ENCODE results near the gene RALGPS2. TPM values are rescaled to one million over a fixed set of nuclear protein-coding genes. Genes with fewer than 3 reads are reported as not detected.
"Not testable (repeated sequence)": the region's sequence is repeated elsewhere in the genome, so short reads cannot be mapped to it uniquely, and the experiment has no call there.

Gene RALGPS2
- total RNA-seq, 1 donor from 2014 or later = 7.5 TPM

DNA sequence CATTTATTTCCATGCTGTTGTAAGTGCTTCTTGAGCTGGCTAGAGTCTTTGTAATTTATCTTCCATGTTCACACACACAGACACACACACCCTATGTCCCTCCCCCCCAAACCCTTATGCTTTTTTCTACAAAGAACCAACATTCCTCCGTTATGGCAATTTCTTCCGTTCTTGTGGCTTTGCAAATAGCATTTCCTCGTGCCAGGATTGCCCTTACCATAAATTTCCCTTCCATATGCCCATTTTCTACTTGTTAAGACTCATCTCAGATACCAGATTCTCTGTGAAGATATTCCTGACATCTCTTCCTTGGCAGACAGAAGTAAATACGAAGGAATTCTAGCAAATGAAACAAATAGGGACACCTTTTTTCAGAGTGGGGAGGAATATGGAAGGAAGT lies 26.0 kb downstream of the RALGPS2 start:
- no peaks in the 10 kb centered on the region for H3K9me3 ChIP-seq (replicated peaks)
- no peak for TF ChIP-seq CTCF (IDR thresholded peaks at IDR 0.05; ENCODE audit: borderline replicate concordance)
- no peak overlapping the region for H3K27ac ChIP-seq (replicated peaks)
- H3K4me1 ChIP-seq = no peaks in the 10 kb centered on the region
- no peak overlapping the region for H3K4me3 ChIP-seq
- DNase-seq = no peak
- H3K36me3 ChIP-seq = no peaks in the 10 kb centered on the region
- no peaks in the 10 kb centered on the region for H3K27me3 ChIP-seq (ENCODE audit: low read depth)
- intact Hi-C loops (cut with micrococcal nuclease) = no loop called here

GRCh38 chr1:178752891-178753290 lies 27.8 kb downstream of the RALGPS2 start:
- Histone ChIP-seq H3K27me3 (ENCODE audit: low read depth) (no peaks in the 10 kb centered on the region), H3K36me3 (no peaks in the 10 kb centered on the region), H3K9me3 (replicated peaks) (no peaks in the 10 kb centered on the region), H3K4me1 (no peaks in the 10 kb centered on the region), H3K27ac (replicated peaks) (no peak overlapping the region), H3K4me3 (no peak overlapping the region)
- no peak for TF ChIP-seq CTCF (IDR thresholded peaks at IDR 0.05; ENCODE audit: borderline replicate concordance)
- no peak for DNase-seq
- intact Hi-C loops (cut with micrococcal nuclease) = loop anchor here (2.0 kb wide), 1 partner anchor 210 kb away; no protein-coding TSS in a partner anchor

DNA sequence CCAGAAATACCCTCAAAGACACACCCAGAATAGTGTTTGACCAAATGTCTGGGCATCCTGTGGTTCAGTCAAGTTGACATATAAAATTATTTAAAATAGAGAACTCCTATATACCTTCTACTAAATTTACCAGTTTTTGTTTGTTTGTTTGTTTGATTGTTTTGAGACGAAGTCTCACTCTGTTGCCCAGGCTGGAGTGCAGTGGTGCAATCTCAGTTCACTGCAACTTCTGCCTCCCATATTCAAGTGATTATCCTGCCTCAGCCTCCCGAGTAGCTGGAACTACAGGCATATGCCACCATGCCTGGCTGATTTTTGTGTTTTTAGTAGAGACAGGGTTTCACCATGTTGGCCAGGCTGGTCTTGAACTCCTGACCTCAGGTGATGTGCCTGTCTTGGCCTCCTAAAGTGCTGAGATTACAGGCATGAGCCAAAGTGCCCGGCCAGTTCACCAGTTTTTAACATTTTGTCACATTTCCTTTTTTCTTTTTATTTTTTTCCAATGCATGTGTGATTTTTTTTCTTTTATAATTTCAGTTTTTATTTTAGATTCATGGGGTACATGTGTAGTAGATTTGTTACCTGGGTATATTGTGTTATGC lies 29.7 kb downstream of the RALGPS2 start:
- H3K36me3 ChIP-seq; DNase-seq; H3K27me3 ChIP-seq (ENCODE audit: low read depth); H3K4me1 ChIP-seq; H3K27ac ChIP-seq (replicated peaks); H3K4me3 ChIP-seq; H3K9me3 ChIP-seq (replicated peaks); intact Hi-C loops (cut with micrococcal nuclease): not testable (repeated sequence)

GRCh38 chr1:178768423-178768822 lies 43.4 kb downstream of the RALGPS2 start:
- DNase-seq = no peak
- intact Hi-C loops (cut with micrococcal nuclease) = no loop called here
- peak; percentile 73 for TF ChIP-seq CTCF (IDR thresholded peaks at IDR 0.05; ENCODE audit: borderline replicate concordance)

DNA sequence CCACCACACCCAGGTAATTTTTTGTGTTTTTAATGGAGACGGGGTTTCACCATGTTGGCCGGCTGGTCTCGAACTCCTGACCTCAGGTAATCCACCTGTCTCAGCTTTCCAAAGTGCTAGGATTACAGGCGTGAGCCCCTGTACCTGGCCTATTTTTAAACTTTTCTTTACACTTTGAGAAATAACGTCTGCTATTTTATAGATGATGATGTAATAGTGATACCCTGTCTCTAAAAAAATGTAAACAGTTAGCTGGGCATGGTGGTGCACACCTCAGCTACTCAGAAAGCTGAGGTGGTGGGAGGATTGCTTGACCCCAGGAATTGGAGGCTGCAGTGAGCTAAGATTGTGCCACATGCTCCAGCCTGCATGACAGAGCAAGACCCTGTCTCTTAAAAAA lies 47.9 kb downstream of the RALGPS2 start:
- no peaks in the 10 kb centered on the region for H3K27me3 ChIP-seq (ENCODE audit: low read depth)
- intact Hi-C loops (cut with micrococcal nuclease) = no loop called here
- no peak overlapping the region for H3K4me3 ChIP-seq
- TF ChIP-seq CTCF (IDR thresholded peaks at IDR 0.05; ENCODE audit: borderline replicate concordance) = no peak
- peaks cover 2% of the 10 kb centered on the region for H3K36me3 ChIP-seq
- no peak overlapping the region for H3K27ac ChIP-seq (replicated peaks)
- H3K4me1 ChIP-seq = no peaks in the 10 kb centered on the region
- peaks cover 13% of the 10 kb centered on the region for H3K9me3 ChIP-seq (replicated peaks)
- DNase-seq = no peak

More at GRCh38 chr1:178768423-178768822, 43.4 kb downstream of the RALGPS2 start:
- no peaks in the 10 kb centered on the region for H3K36me3 ChIP-seq
- H3K27me3 ChIP-seq (ENCODE audit: low read depth) = no peaks in the 10 kb centered on the region
- peaks cover 39% of the 10 kb centered on the region for H3K9me3 ChIP-seq (replicated peaks)
- no peaks in the 10 kb centered on the region for H3K4me1 ChIP-seq
- no peak overlapping the region for H3K4me3 ChIP-seq
- no peak overlapping the region for H3K27ac ChIP-seq (replicated peaks)

DNA sequence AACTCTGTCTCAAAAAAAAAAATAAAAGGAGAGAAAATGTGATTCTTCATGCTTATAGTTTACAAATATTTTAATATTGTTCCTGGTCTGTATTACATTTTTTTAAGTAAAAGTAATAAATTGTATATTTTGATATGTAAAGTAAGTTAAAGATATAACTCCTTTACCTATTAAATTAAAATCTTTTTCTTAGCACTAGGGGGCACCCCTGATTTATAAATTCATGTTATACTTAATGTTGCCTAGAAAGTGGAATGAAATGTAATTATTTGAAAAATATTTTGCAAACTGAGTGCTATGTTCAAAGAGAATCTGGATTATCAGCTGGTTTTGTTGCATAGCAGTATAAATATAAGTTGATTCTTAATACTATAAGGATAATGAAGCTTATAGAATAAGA lies 49.2 kb downstream of the RALGPS2 start:
- no peaks in the 10 kb centered on the region for H3K4me1 ChIP-seq
- no peak overlapping the region for H3K4me3 ChIP-seq
- intact Hi-C loops (cut with micrococcal nuclease) = no loop called here
- no peak overlapping the region for H3K27ac ChIP-seq (replicated peaks)
- peaks cover 5% of the 10 kb centered on the region for H3K9me3 ChIP-seq (replicated peaks)
- no peaks in the 10 kb centered on the region for H3K27me3 ChIP-seq (ENCODE audit: low read depth)
- DNase-seq = no peak
- TF ChIP-seq CTCF (IDR thresholded peaks at IDR 0.05; ENCODE audit: borderline replicate concordance) = peak; percentile 50
- peaks cover 2% of the 10 kb centered on the region for H3K36me3 ChIP-seq

Measured in left ventricle myocardium inferior (tissue), 1 donor.